ENCODE data around the gene EPAS1. TPM values are rescaled to one million over a fixed set of nuclear protein-coding genes. Genes with fewer than 3 reads are reported as not detected.
A peak's percentile ranks its signal among the peaks of the same experiment; 100 is the strongest.

The EPAS1 gene
- total and polyA plus RNA-seq, 9 of the 15 experiments (the other 6 are each of a cell fraction or from before 2014, with no cell fraction given): 0.25 to 11.2 (median 4.1) TPM

GRCh38 chr2:46263347-46263746, 33.9 kb upstream of the EPAS1 start:
- FAIRE-seq: no peak

GRCh38 chr2:46264447-46264846, 32.8 kb upstream of the EPAS1 start:
- Histone ChIP-seq H3K27me3 (ENCODE audit: control insufficient read depth in 2 of 2, insufficient read depth in 2 of 2, low read length in 2 of 2) (no peaks in the 10 kb centered on the region), H3K4me1 (replicated peaks in 1 of 2; ENCODE audit: control insufficient read depth in 2 of 2, insufficient read depth in 2 of 2, low read length in 2 of 2) (peaks cover 5 to 32% of the 10 kb centered on the region in 2 experiments; a peak in 4 of 5 replicates), H3K27ac (ENCODE audit: extremely low read depth, low read depth, low read length) (no peak overlapping the region), H3K4me3 (no peak overlapping the region), H3K9ac (ENCODE audit: insufficient read depth in 1 of 2, low read depth in 2 of 2, low read length in 2 of 2) (no peak overlapping the region), H3K9me1 (ENCODE audit: control insufficient read depth, insufficient read depth, low read length) (no peaks in the 10 kb centered on the region), H3K9me3 (replicated peaks; ENCODE audit: control insufficient read depth, insufficient read depth, low read depth, low read length) (no peaks in the 10 kb centered on the region), H2AFZ (ENCODE audit: low read depth, low read length) (no peak overlapping the region), H3K4me2 (ENCODE audit: insufficient read depth, low read length) (no peak overlapping the region), H3K79me2 (ENCODE audit: control insufficient read depth, insufficient read depth, low read length) (no peaks in the 10 kb centered on the region), H3K36me3 (ENCODE audit: control insufficient read depth, insufficient read depth, low read length) (no peaks in the 10 kb centered on the region), H4K20me1 (replicated peaks; ENCODE audit: control insufficient read depth, insufficient read depth, low read length) (no peaks in the 10 kb centered on the region)
- in situ Hi-C loops (cut with MboI): no loop called here
- no peak for DNase-seq (ENCODE audit: extremely low read depth in 1 of 4, low spot score in 3 of 4)
- CTCF ChIA-PET (ENCODE audit: low intra/inter-chr PET ratio): no interaction called here
- POLR2A ChIA-PET: no interaction called here
- intact Hi-C loops (cut with micrococcal nuclease): no loop called here
- BruUV-seq (replicated peaks): no TSS peak
- peak; percentile 51; the same call in 1 of the 3 replicates for ATAC-seq
- no peak for TF ChIP-seq MCM7 (IDR thresholded peaks at IDR 0.05)
- WGBS (ENCODE audit: insufficient coverage, low coverage, missing lambda C conversion rate): 39% methylated on average over 2 of the region's 2 CpGs
- no peak for FAIRE-seq

More at GRCh38 chr2:46263347-46263746, 33.9 kb upstream of the EPAS1 start:
- TF ChIP-seq ZNF3 (CRISPR knock-in tag; IDR thresholded peaks at IDR 0.05): peak; percentile 99
- TF ChIP-seq RCOR1 (IDR thresholded peaks at IDR 0.05; ENCODE audit: borderline replicate concordance in 1 of 2, low read depth in 2 of 2, low read length in 2 of 2): 0 out of 4 replicates have a peak, but pooled peaks of 1 of the 2 experiments have one; percentile 11
- TF ChIP-seq MECOM (CRISPR knock-in tag; IDR thresholded peaks at IDR 0.05): 0 out of 2 replicates have a peak, but pooled peaks have one; percentile 49
- no peak for TF ChIP-seq ZNF354B (CRISPR knock-in tag; IDR thresholded peaks at IDR 0.05)
- TF ChIP-seq, protein P1, sequence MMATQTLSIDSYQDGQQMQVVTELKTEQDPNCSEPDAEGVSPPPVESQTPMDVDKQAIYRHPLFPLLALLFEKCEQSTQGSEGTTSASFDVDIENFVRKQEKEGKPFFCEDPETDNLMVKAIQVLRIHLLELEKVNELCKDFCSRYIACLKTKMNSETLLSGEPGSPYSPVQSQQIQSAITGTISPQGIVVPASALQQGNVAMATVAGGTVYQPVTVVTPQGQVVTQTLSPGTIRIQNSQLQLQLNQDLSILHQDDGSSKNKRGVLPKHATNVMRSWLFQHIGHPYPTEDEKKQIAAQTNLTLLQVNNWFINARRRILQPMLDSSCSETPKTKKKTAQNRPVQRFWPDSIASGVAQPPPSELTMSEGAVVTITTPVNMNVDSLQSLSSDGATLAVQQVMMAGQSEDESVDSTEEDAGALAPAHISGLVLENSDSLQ (IDR thresholded peaks at IDR 0.05): peak; percentile 35; the same call in 1 of the 2 replicates
- no peak for TF ChIP-seq SRSF7 (optimal IDR thresholded peaks at IDR 0.05; ENCODE audit: low read depth, low read length)
- TF ChIP-seq MEIS2 (IDR thresholded peaks at IDR 0.05; ENCODE audit: partially characterized antibody): peak; percentile 52
- no peak overlapping the region for H2AFZ ChIP-seq (ENCODE audit: low read depth, low read length)
- H3K36me3 ChIP-seq (ENCODE audit: control insufficient read depth, insufficient read depth, low read length): no peaks in the 10 kb centered on the region
- peaks cover 3% of the 10 kb centered on the region; the same call in 1 of the 2 replicates for H3K9me3 ChIP-seq (replicated peaks; ENCODE audit: control insufficient read depth, insufficient read depth, low read depth, low read length)
- H3K79me2 ChIP-seq (ENCODE audit: control insufficient read depth, insufficient read depth, low read length): no peaks in the 10 kb centered on the region
- no peak overlapping the region for H3K9ac ChIP-seq (ENCODE audit: insufficient read depth in 1 of 2, low read depth in 2 of 2, low read length in 2 of 2)
- H3K27me3 ChIP-seq (ENCODE audit: control insufficient read depth in 2 of 2, insufficient read depth in 2 of 2, low read length in 2 of 2): no peaks in the 10 kb centered on the region
- no peak overlapping the region for H3K27ac ChIP-seq (ENCODE audit: extremely low read depth, low read depth, low read length)
- H3K4me2 ChIP-seq (ENCODE audit: insufficient read depth, low read length): no peak overlapping the region
- no TSS peak for BruUV-seq (replicated peaks)
- no peak overlapping the region for H3K4me3 ChIP-seq
- 9% methylated on average over 1 of the region's 1 CpG for WGBS (ENCODE audit: insufficient coverage, low coverage, missing lambda C conversion rate)
- POLR2A ChIA-PET: no interaction called here
- intact Hi-C loops (cut with micrococcal nuclease): no loop called here
- peaks cover 4 to 29% of the 10 kb centered on the region in 2 experiments; a peak in 4 of 5 replicates for H3K4me1 ChIP-seq (replicated peaks in 1 of 2; ENCODE audit: control insufficient read depth in 2 of 2, insufficient read depth in 2 of 2, low read length in 2 of 2)
- H4K20me1 ChIP-seq (replicated peaks; ENCODE audit: control insufficient read depth, insufficient read depth, low read length): no peaks in the 10 kb centered on the region
- H3K9me1 ChIP-seq (ENCODE audit: control insufficient read depth, insufficient read depth, low read length): no peaks in the 10 kb centered on the region
- CTCF ChIA-PET (ENCODE audit: low intra/inter-chr PET ratio): no interaction called here
- in situ Hi-C loops (cut with MboI): no loop called here
- DNase-seq (ENCODE audit: extremely low read depth in 1 of 4, low spot score in 3 of 4): no peak
- no peak for ATAC-seq
